PC-3 (cell line): Measurements from ENCODE around the gene ZBTB26. TPM values are rescaled to one million over a fixed set of nuclear protein-coding genes. Genes with fewer than 3 reads are reported as not detected.

Source experiments
- ATAC-seq: fragments of 200-7000 bp; cut with Tn5 transposase; 2 replicates; pipeline ENCODE4 v1.9.1; 2020; ENCODE audit warnings: mild to moderate bottlenecking, moderate library complexity
- BruUV-seq: library from RNA; stranded (reverse); fragments of 400-500 nt; replicated peaks from 2 replicates; lab custom pipeline; 2021; lab: Mats Ljungman, UMichigan
- CTCF ChIA-PET: fragments of 300-600 bp; sonication (Branson Sonifier 250); formaldehyde crosslinking; loops from one replicate; lab custom pipeline; 2022; ENCODE audit warnings: antibody characterized with exemption; lab: Charles Lee
- POLR2A ChIA-PET: fragments of 300-600 bp; sonication (Branson Sonifier 250); formaldehyde crosslinking; loops from one replicate; lab custom pipeline; 2022; ENCODE audit warnings: antibody characterized with exemption; ENCODE audit not compliant: unreplicated experiment; lab: Charles Lee
- DNase-seq: peaks from one replicate; pipeline ENCODE4 v3.0.0-alpha.2; 2015
- H2AFZ ChIP-seq: fragments of 300-600 bp; sonication (generic); 2 replicates; pipeline ENCODE4 v1.6.0; 2016; ENCODE audit warnings: antibody characterized with exemption, low read length
- H3F3A ChIP-seq: fragments of 300-600 bp; sonication (generic); one replicate; pipeline ENCODE4 v1.6.0; 2017; ENCODE audit warnings: antibody characterized with exemption, low read length, control low read depth, mild to moderate bottlenecking; ENCODE audit not compliant: unreplicated experiment
- H3K27ac ChIP-seq: fragments of 300-600 bp; sonication (generic); 2 replicates; pipeline ENCODE4 v1.5.1; 2016; ENCODE audit warnings: mild to moderate bottlenecking, low read length
- H3K27me3 ChIP-seq: fragments of 300-600 bp; sonication (generic); 2 replicates; pipeline ENCODE4 v1.6.1; 2016; ENCODE audit warnings: low read length, mixed read lengths
- H3K36me3 ChIP-seq: fragments of 300-600 bp; sonication (generic); 2 replicates; pipeline ENCODE4 v1.6.1; 2016; ENCODE audit warnings: low read depth, mixed run types, low read length, mixed read lengths
- H3K4me1 ChIP-seq: fragments of 300-600 bp; sonication (generic); 2 replicates; pipeline ENCODE4 v1.5.1; 2016; ENCODE audit warnings: low read length; ENCODE audit not compliant: insufficient read depth
- H3K4me2 ChIP-seq: fragments of 300-600 bp; sonication (generic); 2 replicates; pipeline ENCODE4 v1.6.0; 2016; ENCODE audit warnings: low read length
- H3K4me3 ChIP-seq: fragments of 300-600 bp; sonication (generic); 2 replicates; pipeline ENCODE4 v1.5.1; 2016; ENCODE audit warnings: mild to moderate bottlenecking, low read length, mixed read lengths
- H3K79me2 ChIP-seq: fragments of 300-600 bp; sonication (generic); 2 replicates; pipeline ENCODE4 v1.6.1; 2017; ENCODE audit warnings: low read length, mixed read lengths
- H3K9ac ChIP-seq: fragments of 300-600 bp; sonication (generic); 2 replicates; pipeline ENCODE4 v1.6.0; 2016; ENCODE audit warnings: mild to moderate bottlenecking, low read length
- H3K9me2 ChIP-seq: fragments of 300-600 bp; sonication (generic); replicated peaks from 2 replicates; pipeline ENCODE4 v1.6.1; 2016; ENCODE audit warnings: mixed run types, low read length, mixed read lengths
- H3K9me3 ChIP-seq: fragments of 300-600 bp; sonication (generic); 2 replicates; pipeline ENCODE4 v1.6.1; 2016; ENCODE audit warnings: low read length, mixed read lengths
- H4K20me1 ChIP-seq: fragments of 300-600 bp; sonication (generic); 2 replicates; pipeline ENCODE4 v1.6.1; 2016; ENCODE audit warnings: low read length, mixed read lengths
- EZH2 ChIP-seq: fragments of 300-600 bp; sonication (generic); IDR thresholded peaks from one replicate; pipeline ENCODE4 v1.6.1; 2017; ENCODE audit warnings: antibody characterized with exemption, mild to moderate bottlenecking, low read length; ENCODE audit not compliant: unreplicated experiment
- EZH2phosphoT487 ChIP-seq: fragments of 300-600 bp; sonication (generic); IDR thresholded peaks from 2 replicates; pipeline ENCODE4 v1.6.1; 2018; ENCODE audit warnings: mild to moderate bottlenecking, antibody characterized with exemption, low read length, borderline replicate concordance
- intact Hi-C: fragments of 100-400 bp; cut with micrococcal nuclease; formaldehyde crosslinking; loops from 2 replicates; pipeline ENCODE4 v1.9.0; 2023
- total RNA-seq: library from RNA; depleted of rRNA; stranded (reverse); fragments of >200 nt; gene quantifications from 2 replicates; pipeline ENCODE4 v1.2.3, GENCODE V29; 2014
- TF ChIP-seq, protein P1 (sequence below): fragments of 300-600 bp; sonication (generic); conservative IDR thresholded peaks from 2 replicates; pipeline ENCODE4 v1.5.1; 2017; ENCODE audit warnings: antibody characterized with exemption, low read depth, mild to moderate bottlenecking, low read length

Gene ZBTB26
- total RNA-seq, 1 experiment from 2014 or later = 1.6 TPM

DNA sequence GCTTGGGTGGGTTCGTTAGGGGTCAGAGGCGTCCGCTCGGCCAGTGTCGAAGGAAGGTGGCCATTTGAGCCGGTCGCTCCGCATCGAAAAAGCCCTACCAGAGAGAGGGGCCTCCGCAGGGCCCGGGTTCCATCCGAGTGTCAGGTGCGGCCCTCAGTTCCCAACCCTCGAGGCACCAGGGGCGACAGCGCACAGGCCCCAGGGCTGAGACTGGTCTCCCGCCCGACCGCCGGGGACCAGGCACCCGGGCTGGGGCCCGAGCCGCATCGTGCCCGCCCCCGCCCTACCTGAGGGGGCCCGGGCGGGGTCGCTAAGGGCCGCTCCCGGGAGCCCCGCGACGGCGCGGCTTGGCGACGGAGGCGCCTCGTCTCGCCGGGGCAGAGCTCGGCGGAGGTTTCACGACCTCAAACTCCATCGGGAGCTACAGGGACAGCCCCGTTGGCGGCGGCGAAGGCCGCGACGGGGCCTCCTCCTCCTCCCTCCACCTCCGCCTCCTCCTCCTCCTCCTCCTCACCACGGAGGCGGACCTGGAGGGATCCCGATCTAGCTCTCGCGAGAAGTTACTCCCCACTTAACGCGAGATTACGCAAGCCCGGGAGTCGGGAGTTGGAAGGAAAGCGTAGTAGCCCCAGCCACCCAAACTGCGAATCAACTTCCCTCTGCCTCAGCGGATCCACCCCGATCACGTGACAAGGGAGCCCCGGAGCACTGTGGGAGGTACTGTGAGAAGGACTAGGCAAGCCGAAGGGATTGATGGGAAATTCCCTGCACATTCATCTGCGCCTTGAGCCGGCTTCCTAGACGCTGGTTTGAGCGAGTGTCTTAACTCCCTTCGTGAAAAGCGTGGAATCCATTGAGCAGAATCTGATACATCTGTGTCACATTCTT lies 26.2 kb downstream of the ZBTB26 start, which contains the start of gene RC3H2:
RC3H2 (minus strand) TSS at position 537 of the 888 bp plus-strand sequence. CDS start 7,850 bp downstream, outside the sequence.
- POLR2A ChIA-PET = interaction anchor here (0.5 to 1.0 kb wide), 3 partner anchors 9 to 411 kb away, joined by 5 to 7 read pairs (median 5); no protein-coding TSS in a partner anchor
- H3K27ac ChIP-seq = peak within 1 kb of the TSS; percentile 64
- peaks cover 10% of the 10 kb centered on the region; the same call in 1 of the 2 replicates for H3K4me1 ChIP-seq
- CTCF ChIA-PET = interaction anchor here (0.5 kb wide), 1 partner anchor 1941 kb away, joined by 5 read pairs; no protein-coding TSS in a partner anchor
- H3K9ac ChIP-seq = peak within 1 kb of the TSS; percentile 99
- peak; percentile 89 for ATAC-seq
- H3K9me2 ChIP-seq = no peaks in the 10 kb centered on the region
- peaks cover 65% of the 10 kb centered on the region for H3K79me2 ChIP-seq
- H2AFZ ChIP-seq = peak within 1 kb of the TSS; percentile 94
- no peaks in the 10 kb centered on the region for H3K27me3 ChIP-seq
- no peaks in the 10 kb centered on the region for H3K9me3 ChIP-seq
- no peaks in the 10 kb centered on the region for H3K36me3 ChIP-seq
- peak; percentile 98 for DNase-seq
- no peaks in the 10 kb centered on the region for H4K20me1 ChIP-seq
- H3F3A ChIP-seq = no peaks in the 10 kb centered on the region
- peak within 1 kb of the TSS; percentile 96 for H3K4me3 ChIP-seq
- intact Hi-C loops = loop anchor here (1.0 to 2.0 kb wide), 2 partner anchors 8 to 36 kb away; partner anchors contain the start of genes RABGAP1 and ZBTB6
- H3K4me2 ChIP-seq = peak within 1 kb of the TSS; percentile 82
- TSS peak; percentile 63 for BruUV-seq
- TF ChIP-seq EZH2 (no peak), EZH2phosphoT487 (no peak)
- TF ChIP-seq, protein P1, sequence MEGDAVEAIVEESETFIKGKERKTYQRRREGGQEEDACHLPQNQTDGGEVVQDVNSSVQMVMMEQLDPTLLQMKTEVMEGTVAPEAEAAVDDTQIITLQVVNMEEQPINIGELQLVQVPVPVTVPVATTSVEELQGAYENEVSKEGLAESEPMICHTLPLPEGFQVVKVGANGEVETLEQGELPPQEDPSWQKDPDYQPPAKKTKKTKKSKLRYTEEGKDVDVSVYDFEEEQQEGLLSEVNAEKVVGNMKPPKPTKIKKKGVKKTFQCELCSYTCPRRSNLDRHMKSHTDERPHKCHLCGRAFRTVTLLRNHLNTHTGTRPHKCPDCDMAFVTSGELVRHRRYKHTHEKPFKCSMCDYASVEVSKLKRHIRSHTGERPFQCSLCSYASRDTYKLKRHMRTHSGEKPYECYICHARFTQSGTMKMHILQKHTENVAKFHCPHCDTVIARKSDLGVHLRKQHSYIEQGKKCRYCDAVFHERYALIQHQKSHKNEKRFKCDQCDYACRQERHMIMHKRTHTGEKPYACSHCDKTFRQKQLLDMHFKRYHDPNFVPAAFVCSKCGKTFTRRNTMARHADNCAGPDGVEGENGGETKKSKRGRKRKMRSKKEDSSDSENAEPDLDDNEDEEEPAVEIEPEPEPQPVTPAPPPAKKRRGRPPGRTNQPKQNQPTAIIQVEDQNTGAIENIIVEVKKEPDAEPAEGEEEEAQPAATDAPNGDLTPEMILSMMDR = no peak

DNA sequence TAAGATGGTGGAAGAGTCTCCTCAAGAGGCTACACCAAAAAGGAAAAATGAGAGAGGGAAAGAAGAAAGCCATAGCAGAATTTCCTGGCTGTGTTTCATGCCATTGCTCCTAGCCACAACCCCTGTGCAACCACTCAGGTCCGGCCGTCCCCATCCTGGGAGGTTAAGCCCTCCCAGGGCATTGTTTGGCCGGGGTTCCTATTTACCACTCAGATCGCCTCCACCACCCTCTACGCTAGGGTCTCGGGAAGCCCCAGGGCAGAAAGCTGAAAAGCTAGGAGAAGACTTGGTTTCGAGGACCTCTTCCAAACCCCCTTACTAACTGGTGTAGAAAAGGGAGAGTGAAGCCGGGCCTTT lies 26.9 kb downstream of the ZBTB26 start:
- H3K27me3 ChIP-seq = no peaks in the 10 kb centered on the region
- H3F3A ChIP-seq = no peaks in the 10 kb centered on the region
- TSS peak; percentile 53 for BruUV-seq
- ChIA-PET CTCF (no interaction called here), POLR2A (interaction anchor here (0.7 to 1.0 kb wide), 2 partner anchors 9 to 410 kb away, joined by 5 to 7 read pairs; no protein-coding TSS in a partner anchor)
- no peaks in the 10 kb centered on the region for H3K9me3 ChIP-seq
- no peak for TF ChIP-seq EZH2phosphoT487
- TF ChIP-seq, protein P1 = no peak
- TF ChIP-seq EZH2 = no peak
- H3K4me2 ChIP-seq = peak overlapping the region; percentile 82
- peaks cover 10% of the 10 kb centered on the region; the same call in 1 of the 2 replicates for H3K4me1 ChIP-seq
- no peaks in the 10 kb centered on the region for H4K20me1 ChIP-seq
- peaks cover 65% of the 10 kb centered on the region for H3K79me2 ChIP-seq
- no peaks in the 10 kb centered on the region for H3K9me2 ChIP-seq
- H3K4me3 ChIP-seq = peak overlapping the region; percentile 96
- H3K27ac ChIP-seq = peak overlapping the region; percentile 64
- intact Hi-C loops = loop anchor here (2.0 kb wide), 1 partner anchor 36 kb away; the partner anchor contains the start of gene RABGAP1
- H3K36me3 ChIP-seq = no peaks in the 10 kb centered on the region
- ATAC-seq (peak; percentile 43), DNase-seq (peak; percentile 18)
- peak overlapping the region; percentile 99 for H3K9ac ChIP-seq
- peak overlapping the region; percentile 94 for H2AFZ ChIP-seq
